GM06990 (cell line): ENCODE data around the gene CAPZA1.

Experiments
- DNase-seq: peaks from one replicate; pipeline ENCODE4 v3.0.0-alpha.2; 2011; ENCODE audit not compliant: insufficient read length; ENCODE audit errors: extremely low read depth
- H3K27me3 ChIP-seq: replicated peaks from 2 replicates; pipeline ENCODE4 v1.6.0; 2011; ENCODE audit warnings: low read length; ENCODE audit not compliant: control insufficient read depth, insufficient read depth
- H3K36me3 ChIP-seq: 2 replicates; pipeline ENCODE4 v1.5.1; 2011; ENCODE audit warnings: low read length; ENCODE audit not compliant: control insufficient read depth, insufficient read depth
- H3K4me3 ChIP-seq: replicated peaks from 2 replicates; pipeline ENCODE4 v1.5.1; 2011; ENCODE audit warnings: low read depth, mild to moderate bottlenecking, control low read depth, low read length
- CTCF ChIP-seq: IDR thresholded peaks from 2 replicates; pipeline ENCODE4 v1.5.1; 2011; ENCODE audit warnings: low read length, control low read depth, mild to moderate bottlenecking, inconsistent platforms; ENCODE audit not compliant: insufficient read depth, poor library complexity, severe bottlenecking

The CAPZA1 gene

GRCh38 chr1:112674986-112675727 is 55.5 kb downstream of the CAPZA1 start:
- TF ChIP-seq CTCF = no peak
- Histone ChIP-seq H3K4me3 (peak overlapping the region; percentile 86), H3K27me3 (no peaks in the 10 kb centered on the region), H3K36me3 (peaks cover 5% of the 10 kb centered on the region)
- no peak for DNase-seq

- peaks cover 3% of the 10 kb centered on the region; the same call in 1 of the 2 replicates for H3K36me3 ChIP-seq
- DNase-seq = no peak
- TF ChIP-seq CTCF = no peak
- H3K27me3 ChIP-seq = no peaks in the 10 kb centered on the region
- H3K4me3 ChIP-seq = peak overlapping the region; percentile 86
Measured at GRCh38 chr1:112675728-112676381, 56.2 kb downstream of the CAPZA1 start.

GRCh38 chr1:112676543-112676942 is 56.9 kb downstream of the CAPZA1 start:
- TF ChIP-seq CTCF = no peak
- no peaks in the 10 kb centered on the region for H3K27me3 ChIP-seq
- no peak for DNase-seq
- no peak overlapping the region for H3K4me3 ChIP-seq
- peaks cover 3% of the 10 kb centered on the region; the same call in 1 of the 2 replicates for H3K36me3 ChIP-seq

- Histone ChIP-seq H3K27me3 (no peaks in the 10 kb centered on the region), H3K36me3 (no peaks in the 10 kb centered on the region), H3K4me3 (no peak overlapping the region)
- TF ChIP-seq CTCF = no peak
- no peak for DNase-seq
Measured at GRCh38 chr1:112677501-112677900, 57.9 kb downstream of the CAPZA1 start.

- H3K36me3 ChIP-seq = no peaks in the 10 kb centered on the region
- TF ChIP-seq CTCF = no peak
- no peak for DNase-seq
- no peak overlapping the region for H3K4me3 ChIP-seq
- no peaks in the 10 kb centered on the region for H3K27me3 ChIP-seq
Measured at GRCh38 chr1:112678605-112679004, 59.0 kb downstream of the CAPZA1 start.

GRCh38 chr1:112685913-112686312 is 66.3 kb downstream of the CAPZA1 start:
- no peak for DNase-seq
- Histone ChIP-seq H3K27me3 (no peaks in the 10 kb centered on the region), H3K4me3 (no peak overlapping the region), H3K36me3 (peaks cover 10% of the 10 kb centered on the region)
- no peak for TF ChIP-seq CTCF
